HFF-Myc (cell line): ENCODE results near the gene SLC29A4.

Experiments used
- DNase-seq: peaks from one replicate; pipeline ENCODE4 v3.0.0-alpha.2; 2011; ENCODE audit warnings: low read depth; ENCODE audit errors: extremely low read depth
- H3K4me3 ChIP-seq: replicated peaks from 2 replicates; pipeline ENCODE4 v1.5.1; 2011; ENCODE audit warnings: low read depth, mild to moderate bottlenecking, control low read depth, low read length
- TF ChIP-seq, protein P1 (sequence below): IDR thresholded peaks from 2 replicates; pipeline ENCODE4 v1.5.1; 2012; ENCODE audit warnings: mild to moderate bottlenecking, low read depth, low read length, control low read depth; ENCODE audit errors: missing control alignments

Gene SLC29A4

DNA sequence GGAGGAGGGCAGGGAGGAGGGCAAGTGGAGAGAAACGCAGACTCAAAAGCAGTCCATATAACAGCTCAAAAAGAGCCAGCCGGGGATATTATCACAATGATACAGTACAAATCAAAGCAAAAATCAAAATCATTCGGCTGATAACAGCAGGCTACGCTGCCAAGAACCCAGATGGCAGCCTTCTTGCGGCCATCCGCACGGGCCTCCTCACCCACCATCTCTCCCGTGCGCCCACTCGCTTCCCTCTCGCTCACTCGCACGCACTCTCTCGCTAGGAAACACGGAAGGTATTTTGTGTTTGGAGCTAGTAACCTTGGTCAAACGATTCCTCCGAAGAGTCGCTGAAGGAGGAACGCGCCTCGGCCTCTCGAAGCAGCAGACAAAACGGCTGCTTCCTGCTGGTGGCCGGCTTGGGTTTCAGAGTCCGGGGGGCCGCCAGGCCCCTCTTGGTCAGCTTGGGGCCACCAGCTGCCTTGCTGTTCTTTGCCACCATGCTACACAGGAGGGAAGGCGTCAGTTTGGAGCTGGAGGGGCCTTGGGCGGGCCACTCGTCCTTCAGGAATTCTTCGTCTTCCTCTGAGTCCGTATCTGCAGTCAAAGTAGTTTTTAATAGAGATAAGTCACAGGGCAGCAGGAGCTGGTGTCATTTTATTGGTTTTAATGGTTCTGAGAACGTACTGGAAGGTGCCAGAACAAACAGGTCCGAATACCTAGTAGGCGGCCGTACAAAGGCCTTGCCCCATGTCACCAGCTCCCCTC is 68.9 kb downstream of the SLC29A4 start:
- no peak overlapping the region for H3K4me3 ChIP-seq
- TF ChIP-seq, protein P1, sequence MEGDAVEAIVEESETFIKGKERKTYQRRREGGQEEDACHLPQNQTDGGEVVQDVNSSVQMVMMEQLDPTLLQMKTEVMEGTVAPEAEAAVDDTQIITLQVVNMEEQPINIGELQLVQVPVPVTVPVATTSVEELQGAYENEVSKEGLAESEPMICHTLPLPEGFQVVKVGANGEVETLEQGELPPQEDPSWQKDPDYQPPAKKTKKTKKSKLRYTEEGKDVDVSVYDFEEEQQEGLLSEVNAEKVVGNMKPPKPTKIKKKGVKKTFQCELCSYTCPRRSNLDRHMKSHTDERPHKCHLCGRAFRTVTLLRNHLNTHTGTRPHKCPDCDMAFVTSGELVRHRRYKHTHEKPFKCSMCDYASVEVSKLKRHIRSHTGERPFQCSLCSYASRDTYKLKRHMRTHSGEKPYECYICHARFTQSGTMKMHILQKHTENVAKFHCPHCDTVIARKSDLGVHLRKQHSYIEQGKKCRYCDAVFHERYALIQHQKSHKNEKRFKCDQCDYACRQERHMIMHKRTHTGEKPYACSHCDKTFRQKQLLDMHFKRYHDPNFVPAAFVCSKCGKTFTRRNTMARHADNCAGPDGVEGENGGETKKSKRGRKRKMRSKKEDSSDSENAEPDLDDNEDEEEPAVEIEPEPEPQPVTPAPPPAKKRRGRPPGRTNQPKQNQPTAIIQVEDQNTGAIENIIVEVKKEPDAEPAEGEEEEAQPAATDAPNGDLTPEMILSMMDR = no peak
- no peak for DNase-seq

- TF ChIP-seq, protein P1 = no peak
- H3K4me3 ChIP-seq = no peak overlapping the region
- DNase-seq = no peak
Observed at GRCh38 chr7:5352440-5353010, 69.8 kb downstream of the SLC29A4 start.

GRCh38 chr7:5354460-5355232 is 71.9 kb downstream of the SLC29A4 start:
- DNase-seq = no peak
- no peak overlapping the region for H3K4me3 ChIP-seq
- TF ChIP-seq, protein P1 = no peak
